Type B pancreatic cell (in vitro differentiated cells): ENCODE results near the gene INSYN1. TPM values are rescaled to one million over a fixed set of nuclear protein-coding genes. Genes with fewer than 3 reads are reported as not detected.

Experiments
- DNase-seq: peaks from one replicate; pipeline ENCODE4 v3.0.0; 2021; ENCODE audit warnings: mixed read lengths; ENCODE audit not compliant: unreplicated experiment; ENCODE audit errors: extremely low spot score
- H3K27ac Mint-ChIP-seq: 2 replicates; pipeline ENCODE4 v1.8.0; 2021; ENCODE audit warnings: mild to moderate bottlenecking, mixed read lengths
- H3K27me3 Mint-ChIP-seq: 2 replicates; pipeline ENCODE4 v1.8.0; 2021; ENCODE audit warnings: mixed read lengths
- H3K36me3 Mint-ChIP-seq: 2 replicates; pipeline ENCODE4 v1.8.0; 2021; ENCODE audit warnings: mixed read lengths
- H3K4me1 Mint-ChIP-seq: one replicate; pipeline ENCODE4 v1.8.0; 2021; ENCODE audit warnings: mixed read lengths; ENCODE audit not compliant: unreplicated experiment
- H3K4me3 Mint-ChIP-seq: 2 replicates; pipeline ENCODE4 v1.8.0; 2021; ENCODE audit warnings: mild to moderate bottlenecking, mixed read lengths
- H3K9me3 Mint-ChIP-seq: 2 replicates; pipeline ENCODE4 v1.8.0; 2021; ENCODE audit warnings: mixed read lengths
- total RNA-seq: library from RNA; stranded (reverse); gene quantifications from 2 replicates; pipeline ENCODE4 v1.2.1, GENCODE V29; 2021; ENCODE audit warnings: low replicate concordance
- TF ChIP-seq, protein P1 (sequence below): fragments of 200-600 bp; sonication (generic); conservative IDR thresholded peaks from 2 replicates; pipeline ENCODE4 v1.5.0; 2021; ENCODE audit warnings: antibody characterized with exemption, mild to moderate bottlenecking

INSYN1 gene
- total RNA-seq, 1 donor from 2014 or later: 5.8 TPM

DNA sequence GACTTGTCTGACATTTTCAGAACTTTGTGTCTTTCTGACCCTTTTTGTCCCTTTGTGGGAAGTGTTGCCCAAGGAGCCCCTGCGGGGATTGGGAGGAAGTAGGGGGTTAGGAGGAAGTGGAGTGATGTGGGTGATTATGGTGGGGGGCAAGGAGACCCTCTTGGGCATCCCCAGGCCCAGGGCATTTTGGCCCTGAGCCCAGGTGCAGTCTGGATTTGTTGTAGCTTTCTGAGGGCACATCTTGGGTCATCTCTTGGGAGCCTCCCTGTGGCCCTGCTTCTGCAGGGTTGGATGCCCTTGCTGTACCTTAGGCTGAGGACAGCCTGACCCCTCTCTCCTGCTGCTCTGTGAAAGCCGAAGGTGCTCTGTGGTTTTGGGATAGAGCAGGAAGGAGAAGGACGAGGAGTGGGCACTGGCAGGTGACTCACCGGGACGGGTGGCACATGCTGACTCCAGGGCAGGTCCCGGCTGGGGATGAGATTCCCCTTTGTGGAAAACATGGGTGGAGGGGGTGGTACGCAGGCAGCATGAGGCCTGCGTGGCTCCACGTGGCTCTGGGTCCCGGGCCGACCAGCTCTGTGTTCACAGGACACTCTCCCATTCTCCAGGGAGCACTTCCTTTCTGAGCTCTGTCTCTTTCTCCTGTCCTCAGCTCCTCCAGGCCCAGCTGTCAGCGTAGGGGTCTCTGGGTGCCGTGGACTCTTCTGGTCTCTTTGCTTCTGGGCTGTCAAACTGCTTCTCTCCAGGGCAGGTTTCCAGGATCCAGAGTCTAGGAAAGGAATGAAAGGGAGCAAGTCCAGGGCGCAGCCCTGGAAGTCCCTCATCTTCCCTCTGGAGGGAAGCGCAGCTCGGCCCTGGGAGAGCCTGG lies 57.1 kb downstream of the INSYN1 start:
- no peak overlapping the region for H3K27ac Mint-ChIP-seq
- TF ChIP-seq, protein P1, sequence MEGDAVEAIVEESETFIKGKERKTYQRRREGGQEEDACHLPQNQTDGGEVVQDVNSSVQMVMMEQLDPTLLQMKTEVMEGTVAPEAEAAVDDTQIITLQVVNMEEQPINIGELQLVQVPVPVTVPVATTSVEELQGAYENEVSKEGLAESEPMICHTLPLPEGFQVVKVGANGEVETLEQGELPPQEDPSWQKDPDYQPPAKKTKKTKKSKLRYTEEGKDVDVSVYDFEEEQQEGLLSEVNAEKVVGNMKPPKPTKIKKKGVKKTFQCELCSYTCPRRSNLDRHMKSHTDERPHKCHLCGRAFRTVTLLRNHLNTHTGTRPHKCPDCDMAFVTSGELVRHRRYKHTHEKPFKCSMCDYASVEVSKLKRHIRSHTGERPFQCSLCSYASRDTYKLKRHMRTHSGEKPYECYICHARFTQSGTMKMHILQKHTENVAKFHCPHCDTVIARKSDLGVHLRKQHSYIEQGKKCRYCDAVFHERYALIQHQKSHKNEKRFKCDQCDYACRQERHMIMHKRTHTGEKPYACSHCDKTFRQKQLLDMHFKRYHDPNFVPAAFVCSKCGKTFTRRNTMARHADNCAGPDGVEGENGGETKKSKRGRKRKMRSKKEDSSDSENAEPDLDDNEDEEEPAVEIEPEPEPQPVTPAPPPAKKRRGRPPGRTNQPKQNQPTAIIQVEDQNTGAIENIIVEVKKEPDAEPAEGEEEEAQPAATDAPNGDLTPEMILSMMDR: no peak
- no peaks in the 10 kb centered on the region for H3K27me3 Mint-ChIP-seq
- H3K9me3 Mint-ChIP-seq: no peaks in the 10 kb centered on the region
- no peak for DNase-seq
- H3K4me3 Mint-ChIP-seq: no peak overlapping the region
- peaks cover 56% of the 10 kb centered on the region for H3K4me1 Mint-ChIP-seq
- peaks cover 20% of the 10 kb centered on the region for H3K36me3 Mint-ChIP-seq

- Mint-ChIP-seq H3K4me1 (peaks cover 48% of the 10 kb centered on the region), H3K27ac (peak overlapping the region; percentile 13), H3K27me3 (no peaks in the 10 kb centered on the region), H3K4me3 (no peak overlapping the region), H3K36me3 (peaks cover 15% of the 10 kb centered on the region), H3K9me3 (no peaks in the 10 kb centered on the region)
- TF ChIP-seq, protein P1: no peak
- DNase-seq: no peak
These were observed 58.7 kb downstream of the INSYN1 start for GRCh38 chr15:73694419-73694818.

DNA sequence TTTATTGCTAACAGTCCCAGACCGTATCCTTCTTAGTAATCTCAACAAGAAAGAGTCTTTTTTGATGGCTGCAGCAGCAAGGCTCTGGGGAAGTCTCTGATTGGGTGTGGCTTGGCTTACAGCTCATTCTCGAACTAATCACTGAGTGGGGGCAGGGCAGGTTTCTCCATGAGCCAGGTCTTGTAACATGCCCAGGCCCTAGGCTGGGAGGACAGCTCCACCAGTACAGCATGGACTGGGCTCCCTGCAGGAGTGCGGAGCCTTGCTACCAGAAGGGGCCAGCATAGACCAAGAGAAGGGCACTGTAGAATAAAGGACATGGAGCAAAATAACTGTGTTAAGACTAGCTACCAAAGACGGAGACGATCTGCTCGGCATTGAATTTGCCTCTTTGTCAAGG lies 61.8 kb downstream of the INSYN1 start:
- no peak for DNase-seq
- H3K27me3 Mint-ChIP-seq: no peaks in the 10 kb centered on the region
- no peak overlapping the region for H3K27ac Mint-ChIP-seq
- TF ChIP-seq, protein P1: no peak
- no peaks in the 10 kb centered on the region for H3K9me3 Mint-ChIP-seq
- peaks cover 12% of the 10 kb centered on the region for H3K36me3 Mint-ChIP-seq
- no peak overlapping the region for H3K4me3 Mint-ChIP-seq
- H3K4me1 Mint-ChIP-seq: peaks cover 38% of the 10 kb centered on the region

DNA sequence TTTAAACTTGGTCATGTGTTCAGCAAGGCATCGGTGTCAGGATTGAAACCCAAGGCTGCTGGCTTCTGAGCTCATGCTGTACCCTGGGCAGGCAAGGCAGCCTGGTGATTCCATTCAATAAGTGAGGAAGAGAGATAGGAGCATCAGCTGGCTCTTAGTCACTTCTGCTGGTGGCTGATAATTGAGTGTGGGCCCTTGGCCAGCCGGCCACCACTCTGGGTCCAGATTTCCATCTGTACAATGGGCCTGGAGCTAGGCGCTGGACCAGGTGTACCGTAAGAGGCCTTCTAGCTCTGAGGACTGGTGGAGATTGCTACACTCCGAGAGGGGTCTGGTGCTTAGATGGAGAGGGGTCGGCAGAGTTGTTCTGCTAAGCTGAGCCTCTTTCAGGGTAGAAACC lies 64.7 kb downstream of the INSYN1 start:
- Mint-ChIP-seq H3K4me1 (peaks cover 29% of the 10 kb centered on the region), H3K4me3 (no peak overlapping the region), H3K27me3 (no peaks in the 10 kb centered on the region), H3K9me3 (no peaks in the 10 kb centered on the region), H3K36me3 (peaks cover 10% of the 10 kb centered on the region), H3K27ac (no peak overlapping the region)
- TF ChIP-seq, protein P1: no peak
- DNase-seq: no peak

GRCh38 chr15:73687351-73687750 lies 65.8 kb downstream of the INSYN1 start:
- Mint-ChIP-seq H3K27me3 (no peaks in the 10 kb centered on the region), H3K27ac (no peak overlapping the region), H3K9me3 (no peaks in the 10 kb centered on the region), H3K4me3 (no peak overlapping the region), H3K4me1 (peaks cover 27% of the 10 kb centered on the region), H3K36me3 (no peaks in the 10 kb centered on the region)
- TF ChIP-seq, protein P1: no peak
- no peak for DNase-seq
